Measurements from ENCODE around the gene DDX43.
"Not testable (repeated sequence)": the region's sequence is repeated elsewhere in the genome, so short reads cannot be mapped to it uniquely, and the experiment has no call there.

Gene DDX43

GRCh38 chr6:73389854-73390253 lies 4.8 kb upstream of the DDX43 start:
- DNase-seq, result no peak

DNA sequence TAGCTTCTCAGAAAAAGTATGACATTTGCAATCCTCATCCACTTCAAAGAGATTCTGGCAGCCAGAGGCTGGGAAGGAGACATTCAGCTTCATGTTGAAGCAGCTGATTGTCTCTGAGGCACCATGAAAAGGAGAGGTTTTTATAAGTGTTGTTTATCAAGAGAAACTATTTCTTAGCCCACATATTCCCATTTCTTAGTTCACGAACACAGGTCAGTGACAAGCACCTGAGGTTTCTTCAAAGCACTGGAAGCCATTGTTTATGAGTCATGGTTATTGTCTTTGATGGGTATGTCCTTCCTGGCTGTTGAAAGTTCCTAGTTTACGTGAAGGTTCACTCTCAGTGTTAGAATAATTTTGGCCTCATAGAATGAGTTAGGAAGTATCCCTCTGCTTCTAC lies 3.0 kb upstream of the DDX43 start:
- DNase-seq, result no peak

DNA sequence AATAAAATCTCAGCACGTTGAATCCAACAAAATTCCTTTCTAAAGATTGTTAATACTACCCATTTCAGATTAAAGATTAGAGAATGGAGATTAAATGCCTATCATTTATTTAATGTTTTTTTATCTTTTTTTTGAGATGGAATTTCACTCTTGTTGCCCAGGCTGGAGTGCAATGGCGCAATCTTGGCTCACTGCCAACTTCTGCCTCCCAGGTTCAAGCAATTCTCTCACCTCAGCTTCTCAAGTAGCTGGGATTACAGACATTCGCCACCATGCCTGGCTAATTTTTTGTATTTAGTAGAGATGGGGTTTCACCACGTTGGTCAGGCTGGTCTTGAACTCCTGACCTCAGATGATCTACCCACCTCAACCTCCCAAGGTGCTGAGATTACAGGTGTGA lies 2.4 kb upstream of the DDX43 start:
- not testable (repeated sequence) for DNase-seq

- no peak for DNase-seq
Measured at GRCh38 chr6:73393278-73393677, 1.4 kb upstream of the DDX43 start.

- no peak for DNase-seq
Measured at GRCh38 chr6:73395875-73396274, 1.2 kb downstream of the DDX43 start.

DNA sequence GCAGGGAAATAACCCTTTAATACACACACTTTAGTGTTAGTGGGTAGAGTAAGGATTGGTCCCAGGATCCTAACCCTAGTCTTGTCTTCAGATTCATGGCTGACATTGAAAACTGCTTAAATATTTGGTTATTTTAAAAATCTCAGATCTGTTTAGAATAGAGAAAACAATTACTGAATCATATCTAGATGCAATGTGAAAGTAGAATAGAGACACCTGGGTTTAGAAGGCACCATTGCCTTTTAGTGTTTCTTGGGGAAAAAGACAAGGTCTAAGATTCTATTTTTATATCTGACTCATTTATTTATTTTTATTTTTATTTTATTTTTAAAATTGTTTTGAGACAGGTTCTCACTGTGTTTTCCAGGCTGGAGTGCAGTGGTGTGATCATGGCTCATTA lies 6.0 kb downstream of the DDX43 start:
- DNase-seq, result no peak

DNA sequence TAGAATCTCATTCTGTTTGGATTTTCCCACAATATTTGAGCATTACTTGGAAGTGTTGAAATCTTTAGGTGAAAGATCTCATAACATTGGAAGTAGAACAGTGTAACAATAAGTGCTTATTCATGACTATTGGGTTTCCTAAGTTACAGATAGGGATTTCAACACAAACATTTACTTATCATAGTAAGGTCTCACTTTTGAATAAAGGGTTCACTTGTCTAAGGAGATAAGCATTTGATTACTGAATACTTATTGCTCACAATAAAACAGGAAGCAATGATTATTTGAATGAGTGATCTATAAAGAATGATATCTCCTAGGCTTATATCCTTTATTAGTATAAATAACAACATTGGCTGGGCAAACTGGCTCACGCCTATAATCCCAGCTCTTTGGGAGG lies 14.8 kb downstream of the DDX43 start:
- DNase-seq, result no peak

- DNase-seq, result no peak
Measured at GRCh38 chr6:73413102-73413501, 18.5 kb downstream of the DDX43 start.

GRCh38 chr6:73418081-73418741 lies 23.6 kb downstream of the DDX43 start:
- peak; percentile 23 for DNase-seq

DNA sequence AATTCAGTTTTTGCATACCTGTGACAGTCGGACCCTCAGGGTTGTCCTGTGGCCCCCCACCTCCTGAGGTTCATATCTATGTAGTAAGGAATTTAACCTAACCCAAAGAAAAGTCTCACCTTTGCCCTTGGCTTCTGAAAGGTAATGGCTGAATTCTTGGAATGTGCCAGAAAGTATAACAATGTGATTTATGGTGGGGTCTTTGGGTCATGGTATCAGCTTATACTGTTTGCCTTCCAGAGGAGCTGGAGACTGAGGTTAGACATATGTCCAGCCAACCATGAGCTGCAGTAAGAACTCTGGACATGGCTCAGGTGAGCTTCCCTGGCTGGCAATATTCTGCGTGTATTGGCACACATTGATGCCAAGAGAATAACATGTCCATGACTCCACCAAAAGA lies 26.9 kb downstream of the DDX43 start:
- DNase-seq, result no peak

GRCh38 chr6:73435236-73435635 lies 40.6 kb downstream of the DDX43 start:
- DNase-seq, result no peak

DNA sequence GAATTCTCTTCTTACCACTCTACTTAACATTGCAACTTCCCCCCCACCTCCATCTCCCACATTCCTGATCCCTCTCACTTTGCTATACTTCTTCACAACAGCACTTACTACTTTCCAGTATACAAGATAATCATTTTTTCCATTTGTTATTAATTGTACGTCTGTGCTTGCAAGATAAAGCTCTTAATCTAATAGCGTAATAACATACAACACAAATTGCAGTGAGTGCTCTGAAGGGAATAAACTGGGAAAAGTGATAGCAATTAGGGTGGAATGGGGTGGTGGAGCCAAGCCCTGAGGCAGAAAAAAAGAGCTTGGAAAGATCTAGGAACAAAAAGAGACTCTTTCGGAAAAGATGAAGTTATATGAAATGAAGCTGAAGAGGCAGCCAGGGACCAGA lies 48.9 kb downstream of the DDX43 start:
- DNase-seq, result no peak

DNA sequence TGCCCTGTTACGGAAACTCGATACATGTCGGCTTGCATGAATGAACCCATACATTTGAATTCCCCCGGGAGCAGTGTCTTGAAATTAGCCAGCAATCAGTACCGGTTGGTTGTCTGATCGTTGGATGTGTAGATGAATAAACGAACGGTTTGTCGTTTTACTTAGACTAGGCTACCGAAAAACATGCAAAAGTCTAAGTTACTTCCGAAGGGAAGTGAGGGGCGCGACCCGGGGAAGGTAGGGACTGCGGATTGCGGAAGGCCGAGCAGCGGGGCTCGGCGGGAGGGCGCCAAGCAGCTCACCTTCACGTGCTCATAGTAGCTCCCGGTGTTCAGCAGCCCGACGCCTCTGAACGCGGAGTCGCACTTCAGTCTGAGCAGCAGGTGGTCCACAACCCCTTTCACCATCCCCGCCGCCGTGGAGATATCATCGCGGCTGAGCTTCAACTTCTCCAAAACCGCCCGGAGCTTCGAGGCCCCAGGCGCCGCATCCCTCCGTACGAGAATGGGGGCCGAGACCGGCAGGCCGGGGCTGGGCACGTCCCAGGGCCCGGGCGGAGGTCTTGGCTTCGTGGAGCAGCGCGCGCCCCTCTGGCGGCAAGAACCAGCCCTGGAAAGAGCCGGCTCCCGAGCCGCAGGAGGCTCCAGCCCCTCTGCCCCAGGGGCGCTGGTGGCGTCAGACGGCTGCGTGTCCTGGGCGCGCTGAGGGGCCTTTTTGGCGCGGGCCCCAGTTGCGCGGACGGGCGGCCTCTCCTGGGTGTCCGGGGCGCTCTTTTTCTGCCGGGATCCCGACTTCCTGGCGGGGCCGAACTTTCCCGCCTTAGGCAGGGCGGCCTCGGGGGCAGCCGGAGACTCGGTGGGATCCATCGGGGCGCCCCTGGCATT lies 56.8 kb downstream of the DDX43 start:
- peak; percentile 30 for DNase-seq

- peak; percentile 36 for DNase-seq
Measured at GRCh38 chr6:73452107-73452461, 57.5 kb downstream of the DDX43 start, which contains the start of gene CGAS. CGAS (minus strand) TSS chr6:73452297; CDS start chr6:73452181, 116 bp downstream.

GRCh38 chr6:73455865-73456629 lies 61.4 kb downstream of the DDX43 start:
- DNase-seq, result peak; percentile 40

DNA sequence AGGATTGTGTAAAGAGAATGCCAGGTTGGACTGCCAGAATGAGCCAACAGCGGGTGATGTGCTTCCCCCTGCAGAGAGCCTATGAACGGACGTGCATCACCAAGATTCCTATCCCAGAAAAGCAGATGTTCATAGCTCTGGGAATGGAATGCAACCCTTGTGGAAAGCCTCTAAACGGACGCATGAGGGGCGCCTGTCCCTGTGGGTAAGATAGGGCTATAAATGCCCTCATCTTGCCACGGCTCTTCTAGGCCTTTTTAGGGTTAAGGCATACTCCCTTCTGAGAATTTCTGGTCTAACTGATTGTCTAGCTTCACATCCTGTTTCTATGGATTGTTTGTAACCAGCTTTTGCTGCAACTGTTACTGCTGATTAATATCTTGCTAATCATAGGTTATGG lies 64.8 kb downstream of the DDX43 start:
- not testable (repeated sequence) for DNase-seq

- DNase-seq, result no peak
Measured at GRCh38 chr6:73460056-73460455, 65.4 kb downstream of the DDX43 start.

DNA sequence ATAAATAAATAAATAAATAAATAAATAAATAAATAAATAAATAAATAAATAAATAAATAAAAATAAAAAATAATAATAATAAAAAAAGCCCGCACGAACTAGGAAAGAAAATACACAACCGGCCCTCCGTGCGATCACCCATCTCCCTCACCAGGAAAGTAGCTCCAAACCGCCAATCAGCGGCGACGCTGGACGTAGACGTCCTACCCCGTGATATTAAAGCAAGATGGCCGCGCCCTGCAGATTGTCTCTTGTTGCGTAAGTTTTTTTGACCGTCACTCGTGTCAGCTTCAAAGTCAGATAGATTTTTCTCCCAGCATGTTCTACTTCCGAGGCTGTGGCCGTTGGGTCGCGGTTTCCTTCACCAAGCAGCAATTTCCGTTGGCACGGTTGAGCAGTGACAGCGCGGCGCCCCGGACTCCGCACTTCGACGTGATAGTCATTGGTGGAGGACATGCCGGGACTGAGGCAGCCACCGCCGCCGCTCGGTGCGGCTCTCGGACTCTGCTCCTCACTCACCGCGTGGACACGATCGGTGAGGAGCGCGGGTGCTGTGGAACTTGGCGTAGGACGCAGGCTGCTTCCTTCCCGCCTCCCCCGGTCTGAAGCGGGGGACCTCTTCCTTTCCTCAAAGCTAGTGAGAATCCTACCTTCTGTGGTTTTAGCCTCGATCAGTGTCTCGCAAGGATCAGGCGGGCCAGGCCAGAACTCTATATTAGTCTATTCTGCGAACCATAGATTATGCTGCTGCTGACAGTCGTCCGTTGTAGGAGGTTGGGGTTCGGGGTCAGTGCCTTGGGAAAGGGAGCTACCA lies 67.1 kb downstream of the DDX43 start, which contains the start of gene MTO1:
MTO1 (plus strand) TSS at position 201 of the 814 bp plus-strand sequence; CDS start at position 319, 118 bp downstream.
- DNase-seq, result peak; percentile 90
